Mesenchymal stem cell (in vitro differentiated cells and primary cell): Measurements from ENCODE around the gene RAB3C.
"Not testable (repeated sequence)": the region's sequence is repeated elsewhere in the genome, so short reads cannot be mapped to it uniquely, and the experiment has no call there.

Source experiments
- DNase-seq: peaks from one replicate; pipeline ENCODE4 v3.0.0-alpha.2; 2013
- H2AFZ ChIP-seq: one replicate; pipeline ENCODE4 v1.6.1; 2013; ENCODE audit warnings: low read depth, mild to moderate bottlenecking, control low read depth, inconsistent platforms, low read length, moderate library complexity
- H2AK5ac ChIP-seq: 2 replicates; pipeline ENCODE4 v1.6.1; 2013; ENCODE audit warnings: low read length, moderate library complexity, mild to moderate bottlenecking, inconsistent platforms; ENCODE audit not compliant: severe bottlenecking
- H2BK120ac ChIP-seq: one replicate; pipeline ENCODE4 v1.6.1; 2013; ENCODE audit warnings: low read depth, mild to moderate bottlenecking, inconsistent platforms, low read length, moderate library complexity
- H2BK12ac ChIP-seq, 2 experiments: one replicate each; pipeline ENCODE4 v1.6.1; 2013; ENCODE audit warnings: inconsistent platforms in 2 of 2, low read length in 2 of 2, mild to moderate bottlenecking in 2 of 2, moderate library complexity in 2 of 2, control low read depth in 1 of 2
- H2BK15ac ChIP-seq: one replicate; pipeline ENCODE4 v1.6.1; 2013; ENCODE audit warnings: mild to moderate bottlenecking, low read depth, inconsistent platforms; ENCODE audit not compliant: poor library complexity, severe bottlenecking
- H2BK5ac ChIP-seq: 2 replicates; pipeline ENCODE4 v1.6.1; 2013; ENCODE audit warnings: low read depth, mild to moderate bottlenecking, low read length, control low read depth, inconsistent platforms; ENCODE audit not compliant: poor library complexity, severe bottlenecking
- H3K14ac ChIP-seq, 2 experiments: one replicate each; pipeline ENCODE4 v1.6.1; 2013; ENCODE audit warnings: inconsistent platforms in 2 of 2, low read length in 2 of 2, control low read depth in 1 of 2, mild to moderate bottlenecking in 1 of 2, moderate library complexity in 1 of 2
- H3K18ac ChIP-seq, 2 experiments: one replicate each; pipeline ENCODE4 v1.6.1; 2013; ENCODE audit warnings: inconsistent platforms in 2 of 2, low read length in 2 of 2, control low read depth in 1 of 2, low read depth in 1 of 2, mild to moderate bottlenecking in 1 of 2
- H3K23ac ChIP-seq, 2 experiments: one replicate each; pipeline ENCODE4 v1.6.1; 2013; ENCODE audit warnings: inconsistent platforms in 2 of 2, low read length in 2 of 2, mild to moderate bottlenecking in 2 of 2, moderate library complexity in 2 of 2, control low read depth in 1 of 2
- H3K27ac ChIP-seq: 2 replicates; pipeline ENCODE4 v1.5.1; 2013; ENCODE audit warnings: mild to moderate bottlenecking, moderate library complexity, low read length, control low read depth, inconsistent platforms; ENCODE audit not compliant: poor library complexity, severe bottlenecking
- H3K27me3 ChIP-seq, 2 experiments: 2 replicates each; pipeline versions ENCODE4 v1.6.1 to v1.7.0; 2013; ENCODE audit warnings: low read length in 2 of 2, mild to moderate bottlenecking in 2 of 2, moderate library complexity in 2 of 2, control low read depth in 1 of 2, inconsistent platforms in 1 of 2; ENCODE audit not compliant: control insufficient read depth in 1 of 2, insufficient read depth in 1 of 2
- H3K36me3 ChIP-seq, 2 experiments: 2 replicates each; pipeline versions ENCODE4 v1.6.1 to v1.7.0; 2013; ENCODE audit warnings: low read length in 2 of 2, control low read depth in 1 of 2, inconsistent platforms in 1 of 2, low read depth in 1 of 2, mild to moderate bottlenecking in 1 of 2; ENCODE audit not compliant: insufficient read depth in 2 of 2, control insufficient read depth in 1 of 2
- H3K4ac ChIP-seq, 2 experiments: one replicate each; pipeline ENCODE4 v1.6.1; 2013; ENCODE audit warnings: inconsistent platforms in 2 of 2, low read length in 2 of 2, mild to moderate bottlenecking in 2 of 2, moderate library complexity in 2 of 2, control low read depth in 1 of 2, low read depth in 1 of 2
- H3K4me1 ChIP-seq: 2 replicates; pipeline ENCODE4 v1.6.1; 2013; ENCODE audit warnings: low read depth, low read length, control low read depth; ENCODE audit not compliant: control insufficient read depth, insufficient read depth
- H3K4me2 ChIP-seq: 2 replicates; pipeline ENCODE4 v1.6.1; 2013; ENCODE audit warnings: low read length, mild to moderate bottlenecking, inconsistent platforms; ENCODE audit not compliant: poor library complexity, severe bottlenecking
- H3K4me3 ChIP-seq, 2 experiments: 2 replicates each; pipeline versions ENCODE4 v1.5.1 to v1.7.0; 2013; ENCODE audit warnings: low read length in 2 of 2, mild to moderate bottlenecking in 2 of 2, control low read depth in 1 of 2, low read depth in 1 of 2; ENCODE audit not compliant: insufficient read depth in 1 of 2
- H3K79me1 ChIP-seq: replicated peaks from 2 replicates; pipeline ENCODE4 v1.6.1; 2013; ENCODE audit warnings: mild to moderate bottlenecking, control low read depth, low read length, inconsistent platforms; ENCODE audit not compliant: poor library complexity, severe bottlenecking
- H3K9ac ChIP-seq: 2 replicates; pipeline ENCODE4 v1.7.0; 2013; ENCODE audit warnings: mild to moderate bottlenecking, low read length, moderate library complexity
- H3K9me3 ChIP-seq: 2 replicates; pipeline ENCODE4 v1.7.0; 2013; ENCODE audit warnings: mild to moderate bottlenecking, low read length; ENCODE audit not compliant: control insufficient read depth
- H4K8ac ChIP-seq: one replicate; pipeline ENCODE4 v1.6.1; 2013; ENCODE audit warnings: inconsistent platforms, mild to moderate bottlenecking, low read length, moderate library complexity
- H4K91ac ChIP-seq: one replicate; pipeline ENCODE4 v1.6.1; 2013; ENCODE audit warnings: mild to moderate bottlenecking, low read length, inconsistent platforms
- WGBS: methylation state at CpG from one replicate; pipeline ENCODE4 v1.1.7; 2013; ENCODE audit warnings: mixed read lengths; 5-methylcytosine and 5-hydroxymethylcytosine counted together

The RAB3C gene

GRCh38 chr5:58551492-58551891 is 31.4 kb upstream of the RAB3C start:
- Histone ChIP-seq H3K79me1 (no peaks in the 10 kb centered on the region), H3K23ac (no peak overlapping the region)

GRCh38 chr5:58557665-58558338 is 25.1 kb upstream of the RAB3C start:
- H2BK5ac ChIP-seq, H3K79me1 ChIP-seq, H2AK5ac ChIP-seq, H2BK12ac ChIP-seq, H3K27me3 ChIP-seq, H3K4me3 ChIP-seq, H2BK120ac ChIP-seq, H3K9me3 ChIP-seq, H3K23ac ChIP-seq, H4K91ac ChIP-seq, H3K4me2 ChIP-seq, H3K18ac ChIP-seq, H2AFZ ChIP-seq, H3K27ac ChIP-seq, H3K36me3 ChIP-seq, H3K4me1 ChIP-seq, H3K4ac ChIP-seq, DNase-seq, H4K8ac ChIP-seq, H3K9ac ChIP-seq, H3K14ac ChIP-seq, H2BK15ac ChIP-seq: not testable (repeated sequence)
- WGBS = 89% methylated on average over 28 of the region's 32 CpGs

More at GRCh38 chr5:58551492-58551891, 31.4 kb upstream of the RAB3C start:
- no peak overlapping the region for H2AK5ac ChIP-seq
- H2BK12ac ChIP-seq = no peak overlapping the region
- H2BK5ac ChIP-seq = no peak overlapping the region
- H3K9me3 ChIP-seq = no peaks in the 10 kb centered on the region
- no peak for DNase-seq
- H3K18ac ChIP-seq = no peak overlapping the region
- H2BK15ac ChIP-seq = no peak overlapping the region
- H4K91ac ChIP-seq = no peak overlapping the region
- H3K9ac ChIP-seq = no peak overlapping the region
- H2AFZ ChIP-seq = no peak overlapping the region
- H2BK120ac ChIP-seq = no peak overlapping the region
- no peaks in the 10 kb centered on the region for H3K4me1 ChIP-seq
- H3K4me3 ChIP-seq = no peak overlapping the region
- no peak overlapping the region for H3K4ac ChIP-seq
- no CpG with 5 or more reads among the region's 1 CpG for WGBS
- no peak overlapping the region for H4K8ac ChIP-seq
- H3K27ac ChIP-seq = no peak overlapping the region
- H3K27me3 ChIP-seq = no peaks in the 10 kb centered on the region
- no peaks in the 10 kb centered on the region for H3K36me3 ChIP-seq
- H3K14ac ChIP-seq = no peak overlapping the region
- no peak overlapping the region for H3K4me2 ChIP-seq

GRCh38 chr5:58563016-58563700 is 19.7 kb upstream of the RAB3C start:
- not testable (repeated sequence) for H3K27ac ChIP-seq, H4K8ac ChIP-seq, H2BK120ac ChIP-seq, H2AK5ac ChIP-seq, H2AFZ ChIP-seq, H3K36me3 ChIP-seq, H2BK5ac ChIP-seq, H3K18ac ChIP-seq, H3K4me3 ChIP-seq, H3K4me1 ChIP-seq, H3K9me3 ChIP-seq, H3K4ac ChIP-seq, H3K23ac ChIP-seq, H3K9ac ChIP-seq, H4K91ac ChIP-seq, H3K14ac ChIP-seq, H3K79me1 ChIP-seq, H3K27me3 ChIP-seq, H2BK15ac ChIP-seq, DNase-seq, H2BK12ac ChIP-seq, H3K4me2 ChIP-seq
- 89% methylated on average over 31 of the region's 33 CpGs for WGBS

GRCh38 chr5:58564043-58564832 is 18.6 kb upstream of the RAB3C start:
- H2BK120ac ChIP-seq = not testable (repeated sequence)

More at GRCh38 chr5:58564043-58564832, 18.6 kb upstream of the RAB3C start:
- H3K36me3 ChIP-seq, H3K4ac ChIP-seq, H2AFZ ChIP-seq, H3K23ac ChIP-seq, H3K9ac ChIP-seq, H3K27me3 ChIP-seq, H3K9me3 ChIP-seq, H3K18ac ChIP-seq, H4K91ac ChIP-seq, H2BK12ac ChIP-seq, H4K8ac ChIP-seq, DNase-seq, H3K4me1 ChIP-seq, H2BK15ac ChIP-seq, H3K4me2 ChIP-seq, H3K4me3 ChIP-seq, H3K14ac ChIP-seq, H3K79me1 ChIP-seq, H2AK5ac ChIP-seq, H3K27ac ChIP-seq, H2BK5ac ChIP-seq: not testable (repeated sequence)
- 91% methylated on average over 39 of the region's 39 CpGs for WGBS
